ENCODE measurements around the gene SEC31A.

The SEC31A gene

GRCh38 chr4:82789025-82789776, 101.8 kb downstream of the SEC31A start:
- peaks cover 6% of the 10 kb centered on the region for H3K27me3 ChIP-seq (ENCODE audit: insufficient read depth, poor library complexity, severe bottlenecking)
- TF ChIP-seq GABPA (IDR thresholded peaks at IDR 0.05; ENCODE audit: low read depth), result no peak
- TF ChIP-seq SPI1 (IDR thresholded peaks at IDR 0.05; ENCODE audit: borderline replicate concordance, low read depth), result no peak
- no peak for TF ChIP-seq POLR2AphosphoS5 (IDR thresholded peaks at IDR 0.05; ENCODE audit: low read depth)
- no peak for TF ChIP-seq CTCF (IDR thresholded peaks at IDR 0.05; ENCODE audit: insufficient read depth, low read length)
- no peak for TF ChIP-seq REST (IDR thresholded peaks at IDR 0.05; ENCODE audit: insufficient replicate concordance, low read depth)

GRCh38 chr4:82787342-82787741, 103.6 kb downstream of the SEC31A start:
- H3K27me3 ChIP-seq (ENCODE audit: insufficient read depth, poor library complexity, severe bottlenecking), result peaks cover 2% of the 10 kb centered on the region
- DNase-seq (ENCODE audit: low read depth in 1 of 2, low spot score in 1 of 2), result no peak
- no peak overlapping the region for H3K27ac ChIP-seq (replicated peaks)
- H3K4me3 ChIP-seq (replicated peaks; ENCODE audit: insufficient read depth, low read length), result no peak overlapping the region
- TF ChIP-seq POLR2AphosphoS5 (IDR thresholded peaks at IDR 0.05; ENCODE audit: low read depth) (no peak), GABPA (IDR thresholded peaks at IDR 0.05; ENCODE audit: low read depth) (no peak), CTCF (IDR thresholded peaks at IDR 0.05; ENCODE audit: insufficient read depth, low read length) (no peak), REST (IDR thresholded peaks at IDR 0.05; ENCODE audit: insufficient replicate concordance, low read depth) (no peak), SPI1 (IDR thresholded peaks at IDR 0.05; ENCODE audit: borderline replicate concordance, low read depth) (no peak)

More at GRCh38 chr4:82789025-82789776, 101.8 kb downstream of the SEC31A start:
- DNase-seq (ENCODE audit: low read depth in 1 of 2, low spot score in 1 of 2), result no peak
- Histone ChIP-seq H3K4me3 (replicated peaks; ENCODE audit: insufficient read depth, low read length) (no peak overlapping the region), H3K27ac (replicated peaks) (no peak overlapping the region)

GRCh38 chr4:82786828-82787227, 104.1 kb downstream of the SEC31A start:
- Histone ChIP-seq H3K4me3 (replicated peaks; ENCODE audit: insufficient read depth, low read length) (no peak overlapping the region), H3K27me3 (ENCODE audit: insufficient read depth, poor library complexity, severe bottlenecking) (peaks cover 2% of the 10 kb centered on the region), H3K27ac (replicated peaks) (no peak overlapping the region)
- DNase-seq (ENCODE audit: low read depth in 1 of 2, low spot score in 1 of 2), result no peak
- TF ChIP-seq CTCF (IDR thresholded peaks at IDR 0.05; ENCODE audit: insufficient read depth, low read length), result no peak
- no peak for TF ChIP-seq GABPA (IDR thresholded peaks at IDR 0.05; ENCODE audit: low read depth)
- no peak for TF ChIP-seq POLR2AphosphoS5 (IDR thresholded peaks at IDR 0.05; ENCODE audit: low read depth)
- no peak for TF ChIP-seq SPI1 (IDR thresholded peaks at IDR 0.05; ENCODE audit: borderline replicate concordance, low read depth)
- no peak for TF ChIP-seq REST (IDR thresholded peaks at IDR 0.05; ENCODE audit: insufficient replicate concordance, low read depth)

All from HL-60 (cell line).